Measurements from ENCODE around the gene TSPEAR.
A peak's percentile ranks its signal among the peaks of the same experiment; 100 is the strongest.

TSPEAR gene

DNA sequence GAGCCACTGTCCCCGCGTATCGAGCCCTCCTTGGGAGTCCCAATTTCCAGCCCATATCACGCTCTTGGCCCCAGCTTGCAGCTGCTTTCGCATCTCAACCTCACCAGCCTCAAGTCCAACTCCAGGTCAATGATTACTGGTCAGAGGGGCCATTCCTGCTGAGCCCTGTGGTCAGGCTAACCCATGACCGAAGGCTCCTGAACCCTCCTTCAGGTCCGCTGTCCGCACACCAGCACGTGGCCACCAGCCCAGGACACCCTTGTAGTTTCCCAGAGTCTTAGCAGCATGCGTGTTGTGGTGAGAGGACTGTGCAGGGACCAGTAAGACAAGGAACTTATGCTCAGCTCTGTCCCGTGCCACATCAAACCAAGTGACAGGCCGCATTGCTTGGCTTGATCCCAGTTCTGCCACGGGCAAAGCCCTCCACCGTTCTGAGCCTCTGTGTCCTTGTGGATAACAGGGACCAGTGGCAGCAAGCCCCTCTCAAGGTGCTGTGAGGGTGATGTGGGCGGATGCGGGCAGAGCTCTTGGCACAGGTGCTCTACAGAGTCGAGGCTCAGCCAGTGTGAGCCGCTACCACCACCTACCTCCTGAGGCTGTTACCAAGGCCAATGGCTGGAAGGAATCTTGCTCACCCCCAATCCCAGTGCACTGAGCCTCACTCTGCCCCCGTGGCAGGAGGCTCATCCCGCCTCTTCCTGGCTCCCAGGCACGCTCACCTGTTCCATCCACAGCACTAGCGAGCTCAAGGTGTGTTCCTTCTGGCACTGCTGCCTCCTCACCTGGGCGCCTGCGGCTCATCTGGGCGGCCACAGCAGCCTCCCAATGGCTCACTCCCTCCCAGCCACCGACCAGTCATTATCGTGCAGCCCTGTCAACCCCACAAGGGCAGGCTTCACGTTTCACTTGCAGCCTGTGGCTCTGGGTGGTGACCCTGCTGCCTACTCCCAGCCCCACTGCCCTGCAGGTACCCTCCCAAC, 191.7 kb downstream of the TSPEAR start:
- ChIA-PET POLR2A (no interaction called here), CTCF (interaction anchor here (0.9 kb wide), 1 partner anchor 9 kb away, joined by 3 read pairs; no protein-coding TSS in a partner anchor)
- DNase-seq (ENCODE audit: extremely low spot score), result no peak
- no peak for TF ChIP-seq TARDBP (IDR thresholded peaks at IDR 0.05)
- TF ChIP-seq FOXM1 (IDR thresholded peaks at IDR 0.05; ENCODE audit: borderline replicate concordance), result no peak
- TF ChIP-seq ELF4 (IDR thresholded peaks at IDR 0.05), result no peak
- TF ChIP-seq SP1 (IDR thresholded peaks at IDR 0.05), result no peak
- TF ChIP-seq FOXA1 (IDR thresholded peaks at IDR 0.05), result no peak
- TF ChIP-seq FOXK2 (IDR thresholded peaks at IDR 0.05), result no peak
- TF ChIP-seq CTBP1 (IDR thresholded peaks at IDR 0.05; ENCODE audit: borderline replicate concordance), result no peak
- TF ChIP-seq BHLHE40 (IDR thresholded peaks at IDR 0.05; ENCODE audit: borderline replicate concordance), result no peak
- TF ChIP-seq ARNT (IDR thresholded peaks at IDR 0.05), result no peak
- no peak for TF ChIP-seq NFRKB (IDR thresholded peaks at IDR 0.05)
- TF ChIP-seq L3MBTL2 (conservative IDR thresholded peaks at IDR 0.05), result no peak
- no peak for TF ChIP-seq LEF1 (IDR thresholded peaks at IDR 0.05; ENCODE audit: borderline replicate concordance)
- no peak for TF ChIP-seq ZNF384 (IDR thresholded peaks at IDR 0.05)
- no peak for TF ChIP-seq SUZ12 (IDR thresholded peaks at IDR 0.05)
- no peak for TF ChIP-seq HDGF (IDR thresholded peaks at IDR 0.05; ENCODE audit: borderline replicate concordance)
- TF ChIP-seq, protein P1, sequence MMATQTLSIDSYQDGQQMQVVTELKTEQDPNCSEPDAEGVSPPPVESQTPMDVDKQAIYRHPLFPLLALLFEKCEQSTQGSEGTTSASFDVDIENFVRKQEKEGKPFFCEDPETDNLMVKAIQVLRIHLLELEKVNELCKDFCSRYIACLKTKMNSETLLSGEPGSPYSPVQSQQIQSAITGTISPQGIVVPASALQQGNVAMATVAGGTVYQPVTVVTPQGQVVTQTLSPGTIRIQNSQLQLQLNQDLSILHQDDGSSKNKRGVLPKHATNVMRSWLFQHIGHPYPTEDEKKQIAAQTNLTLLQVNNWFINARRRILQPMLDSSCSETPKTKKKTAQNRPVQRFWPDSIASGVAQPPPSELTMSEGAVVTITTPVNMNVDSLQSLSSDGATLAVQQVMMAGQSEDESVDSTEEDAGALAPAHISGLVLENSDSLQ (IDR thresholded peaks at IDR 0.05), result no peak

- CTCF ChIA-PET, result no interaction called here
- DNase-seq (ENCODE audit: extremely low spot score), result no peak
- POLR2A ChIA-PET, result no interaction called here
- TF ChIP-seq BHLHE40 (IDR thresholded peaks at IDR 0.05; ENCODE audit: borderline replicate concordance), result no peak
- TF ChIP-seq FOXK2 (IDR thresholded peaks at IDR 0.05), result no peak
- no peak for TF ChIP-seq FOXA1 (IDR thresholded peaks at IDR 0.05)
- TF ChIP-seq, protein P1 (IDR thresholded peaks at IDR 0.05), result no peak
- no peak for TF ChIP-seq TARDBP (IDR thresholded peaks at IDR 0.05)
- no peak for TF ChIP-seq HDGF (IDR thresholded peaks at IDR 0.05; ENCODE audit: borderline replicate concordance)
- no peak for TF ChIP-seq CTBP1 (IDR thresholded peaks at IDR 0.05; ENCODE audit: borderline replicate concordance)
- TF ChIP-seq ARNT (IDR thresholded peaks at IDR 0.05), result no peak
- no peak for TF ChIP-seq SUZ12 (IDR thresholded peaks at IDR 0.05)
- no peak for TF ChIP-seq NFRKB (IDR thresholded peaks at IDR 0.05)
- TF ChIP-seq L3MBTL2 (conservative IDR thresholded peaks at IDR 0.05), result no peak
- no peak for TF ChIP-seq ELF4 (IDR thresholded peaks at IDR 0.05)
These were observed 192.7 kb downstream of the TSPEAR start for GRCh38 chr21:44518686-44519085.

- ChIA-PET POLR2A (no interaction called here), CTCF (no interaction called here)
- DNase-seq (ENCODE audit: extremely low spot score), result peak; percentile 87
- TF ChIP-seq, protein P1 (IDR thresholded peaks at IDR 0.05), result peak; percentile 87
- no peak for TF ChIP-seq NFRKB (IDR thresholded peaks at IDR 0.05)
- TF ChIP-seq L3MBTL2 (conservative IDR thresholded peaks at IDR 0.05), result peak; percentile 77
These were observed 194.0 kb downstream of the TSPEAR start for GRCh38 chr21:44517175-44517899.

DNA sequence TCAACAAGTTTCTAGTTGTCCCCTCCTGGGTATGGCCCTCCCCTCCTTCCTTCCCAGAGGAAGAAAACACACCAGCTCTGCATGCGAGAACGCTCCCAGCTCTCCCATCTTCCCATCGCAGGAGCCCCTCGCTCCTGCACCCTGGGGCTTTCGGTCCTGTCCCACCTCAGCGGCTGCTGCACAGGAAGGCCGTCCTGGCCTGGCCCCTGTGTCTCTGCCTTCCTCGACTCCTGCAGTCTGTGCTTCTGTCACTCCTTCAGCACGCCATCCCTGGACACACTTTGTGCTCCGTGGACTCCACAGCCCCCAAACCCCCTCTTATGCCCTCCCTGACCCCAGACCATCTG, 194.6 kb downstream of the TSPEAR start:
- TF ChIP-seq LEF1 (IDR thresholded peaks at IDR 0.05; ENCODE audit: borderline replicate concordance), result no peak
- no peak for TF ChIP-seq FOXM1 (IDR thresholded peaks at IDR 0.05; ENCODE audit: borderline replicate concordance)
- no peak for TF ChIP-seq HDGF (IDR thresholded peaks at IDR 0.05; ENCODE audit: borderline replicate concordance)
- TF ChIP-seq FOXA1 (IDR thresholded peaks at IDR 0.05), result no peak
- TF ChIP-seq BHLHE40 (IDR thresholded peaks at IDR 0.05; ENCODE audit: borderline replicate concordance), result no peak
- POLR2A ChIA-PET, result no interaction called here
- CTCF ChIA-PET, result no interaction called here

DNA sequence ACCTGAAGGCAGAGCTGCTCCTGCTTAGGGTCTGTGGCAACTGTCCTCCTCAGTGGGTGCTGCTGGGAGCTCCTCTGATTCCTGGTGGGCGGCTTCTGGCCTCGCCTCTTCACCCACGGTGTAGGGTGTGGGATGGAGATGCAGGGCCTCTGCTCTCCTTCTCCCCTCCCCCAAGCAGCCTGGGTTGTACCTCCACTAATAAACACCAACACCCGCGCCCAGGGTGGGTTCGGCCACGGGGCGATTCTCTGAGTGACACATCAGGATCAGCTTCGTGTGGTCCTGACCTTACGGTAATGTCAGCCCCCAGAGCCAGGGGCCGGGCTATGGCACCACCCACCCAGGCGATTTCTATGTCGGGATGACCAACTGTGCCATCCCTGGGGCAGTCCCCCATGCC, 195.0 kb downstream of the TSPEAR start:
- ChIA-PET POLR2A (no interaction called here), CTCF (no interaction called here)
- no peak for DNase-seq (ENCODE audit: extremely low spot score)
- no peak for TF ChIP-seq CTBP1 (IDR thresholded peaks at IDR 0.05; ENCODE audit: borderline replicate concordance)
- TF ChIP-seq ZNF384 (IDR thresholded peaks at IDR 0.05), result no peak
- no peak for TF ChIP-seq L3MBTL2 (conservative IDR thresholded peaks at IDR 0.05)
- no peak for TF ChIP-seq BHLHE40 (IDR thresholded peaks at IDR 0.05; ENCODE audit: borderline replicate concordance)
- TF ChIP-seq FOXA1 (IDR thresholded peaks at IDR 0.05), result no peak
- TF ChIP-seq LEF1 (IDR thresholded peaks at IDR 0.05; ENCODE audit: borderline replicate concordance), result no peak
- TF ChIP-seq NFRKB (IDR thresholded peaks at IDR 0.05), result no peak
- no peak for TF ChIP-seq ARNT (IDR thresholded peaks at IDR 0.05)
- no peak for TF ChIP-seq ELF4 (IDR thresholded peaks at IDR 0.05)
- no peak for TF ChIP-seq FOXM1 (IDR thresholded peaks at IDR 0.05; ENCODE audit: borderline replicate concordance)
- TF ChIP-seq HDGF (IDR thresholded peaks at IDR 0.05; ENCODE audit: borderline replicate concordance), result no peak
- TF ChIP-seq FOXK2 (IDR thresholded peaks at IDR 0.05), result no peak
- no peak for TF ChIP-seq SUZ12 (IDR thresholded peaks at IDR 0.05)
- TF ChIP-seq TARDBP (IDR thresholded peaks at IDR 0.05), result no peak
- no peak for TF ChIP-seq SP1 (IDR thresholded peaks at IDR 0.05)
- TF ChIP-seq, protein P1 (IDR thresholded peaks at IDR 0.05), result no peak

More for the DNA sequence above, 194.6 kb downstream of the TSPEAR start:
- DNase-seq (ENCODE audit: extremely low spot score), result no peak

Data from HEK293T (cell line).